HuH-7.5 (cell line): ENCODE results near the gene PLAC1.

Experiments
- DNase-seq: peaks from one replicate; pipeline ENCODE4 v3.0.0; 2011; ENCODE audit warnings: low spot score

PLAC1 gene

DNA sequence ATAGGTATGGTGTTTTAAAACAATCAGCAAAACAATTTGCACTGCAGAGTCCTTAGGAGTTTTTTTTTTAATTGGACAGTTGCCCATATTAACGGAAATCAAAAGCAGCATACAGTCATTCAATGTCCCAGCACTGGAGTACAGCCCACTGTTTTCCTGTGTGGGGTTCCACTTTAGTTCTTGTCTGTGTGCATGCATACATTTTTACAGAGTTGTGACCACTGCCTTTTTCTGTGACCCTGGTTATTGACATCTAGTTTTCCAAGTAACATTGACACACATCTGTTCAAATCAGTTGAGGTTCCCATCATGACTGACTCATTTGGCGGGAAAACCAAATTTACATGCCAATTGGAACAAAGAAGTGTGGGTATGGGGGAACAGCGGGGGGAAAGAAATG, 115.0 kb downstream of the PLAC1 start:
- no peak for DNase-seq

DNA sequence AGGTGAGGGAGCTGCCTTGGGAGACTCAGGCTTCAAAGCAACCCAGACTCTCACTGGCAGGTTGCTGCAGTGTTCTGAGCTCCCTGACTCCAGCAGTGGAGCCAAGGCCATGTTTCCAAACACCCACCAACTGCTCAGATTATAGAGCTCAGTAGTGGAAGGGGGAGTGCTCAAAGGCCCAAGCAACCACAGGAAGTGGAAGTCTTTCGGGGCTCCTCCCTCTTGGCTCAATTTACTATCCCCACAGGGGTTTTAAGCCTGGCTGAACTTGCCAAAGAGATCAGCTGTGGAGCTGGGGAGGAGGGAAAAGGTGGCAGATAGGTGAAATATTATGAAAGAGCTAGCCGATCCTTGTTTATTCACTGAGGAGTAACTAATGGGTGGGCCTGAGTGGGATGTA, 115.8 kb downstream of the PLAC1 start:
- DNase-seq, result no peak

DNA sequence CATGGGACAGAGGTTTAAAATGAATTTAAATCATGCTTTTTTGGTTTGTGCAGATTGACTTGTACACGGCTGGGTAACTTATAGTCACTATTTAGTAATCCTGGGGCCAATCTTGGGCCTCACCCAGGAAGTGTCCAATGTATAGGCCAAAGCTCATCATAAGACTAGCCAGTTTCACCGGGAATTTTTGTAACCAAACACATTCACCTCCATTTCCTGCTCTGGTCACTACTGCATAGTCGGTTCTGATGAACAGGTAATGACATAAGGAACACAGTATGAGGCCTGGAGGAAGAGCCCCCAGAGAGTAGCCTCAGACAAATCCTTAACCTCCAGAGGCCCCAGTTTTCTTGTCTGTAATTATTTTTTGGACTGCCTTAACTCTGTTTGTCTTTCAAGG, 116.4 kb downstream of the PLAC1 start:
- DNase-seq, result no peak

DNA sequence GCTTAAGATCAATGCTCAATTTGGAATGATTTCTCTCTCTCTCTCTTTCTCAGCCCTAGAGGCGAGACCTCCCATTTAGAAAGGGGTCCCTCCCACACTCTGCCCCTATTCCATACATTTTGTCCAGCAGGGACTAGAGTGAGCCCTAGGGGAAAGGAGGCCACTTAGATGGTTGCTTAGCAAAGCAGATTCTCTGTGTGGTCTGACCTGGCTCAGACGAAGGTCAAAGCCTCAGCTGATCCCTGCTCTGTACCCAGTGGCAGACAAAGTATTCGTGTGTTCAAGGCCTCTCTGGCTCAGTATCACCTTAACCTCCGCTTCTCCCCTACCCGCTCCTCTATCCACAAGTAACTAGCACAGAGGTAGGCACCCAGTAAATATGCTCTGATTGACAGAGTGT, 120.0 kb downstream of the PLAC1 start:
- DNase-seq, result no peak

DNA sequence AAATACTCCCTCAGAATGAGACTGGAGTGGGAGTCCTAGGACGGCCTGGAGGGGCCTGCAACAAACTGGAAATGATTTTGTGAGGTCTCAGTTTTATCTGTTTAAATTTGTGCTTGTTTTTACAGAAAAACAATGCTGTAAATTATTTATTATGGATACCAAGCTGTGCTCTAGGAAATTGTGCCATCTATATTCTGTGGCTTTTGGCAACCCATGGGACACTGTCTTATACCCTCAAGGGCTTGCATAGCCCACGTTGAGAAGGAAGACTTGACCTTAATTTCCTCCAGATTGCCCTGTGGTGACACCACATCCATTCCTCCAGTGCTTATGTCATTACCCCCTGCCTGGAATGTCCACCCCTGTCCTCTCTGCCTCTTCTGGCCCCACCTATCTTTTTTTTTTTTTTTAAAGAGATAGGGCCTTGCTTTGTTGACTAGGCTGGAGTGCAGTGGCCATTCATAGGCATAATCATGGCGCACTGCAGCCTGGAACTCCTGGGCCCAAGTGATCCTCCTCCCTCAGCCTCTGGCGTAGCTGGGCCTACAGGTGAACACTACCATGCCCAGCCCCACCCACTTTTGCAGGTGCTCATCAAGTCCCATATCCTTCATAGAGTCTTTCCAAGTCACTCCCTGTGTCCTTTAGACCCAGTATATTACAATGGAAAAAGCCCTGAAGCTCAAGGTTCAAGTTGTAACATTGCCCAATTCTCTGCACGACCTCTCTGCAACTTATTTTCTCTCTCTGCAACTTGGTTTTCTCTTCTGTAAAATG, 120.9 kb downstream of the PLAC1 start:
- no peak for DNase-seq

DNA sequence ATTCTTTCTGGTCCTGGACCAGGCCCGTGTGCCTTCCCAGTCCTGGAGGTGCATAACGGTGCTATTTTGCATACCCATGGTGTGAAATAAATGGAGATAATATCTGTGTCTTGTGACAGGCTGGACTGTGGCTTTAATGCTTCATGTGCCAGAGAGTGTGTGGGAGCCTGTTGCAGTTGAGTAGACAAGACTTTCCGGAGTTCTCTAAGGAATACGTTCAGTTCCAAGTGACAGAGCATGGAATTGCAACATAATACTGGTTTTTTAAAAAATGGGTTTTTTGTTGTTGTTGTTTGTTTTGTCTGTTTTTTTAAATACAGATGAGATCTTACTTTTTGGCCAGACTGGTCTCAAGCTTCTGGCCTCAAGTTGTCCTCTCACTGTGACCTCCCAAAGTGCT, 124.3 kb downstream of the PLAC1 start:
- DNase-seq, result no peak

DNA sequence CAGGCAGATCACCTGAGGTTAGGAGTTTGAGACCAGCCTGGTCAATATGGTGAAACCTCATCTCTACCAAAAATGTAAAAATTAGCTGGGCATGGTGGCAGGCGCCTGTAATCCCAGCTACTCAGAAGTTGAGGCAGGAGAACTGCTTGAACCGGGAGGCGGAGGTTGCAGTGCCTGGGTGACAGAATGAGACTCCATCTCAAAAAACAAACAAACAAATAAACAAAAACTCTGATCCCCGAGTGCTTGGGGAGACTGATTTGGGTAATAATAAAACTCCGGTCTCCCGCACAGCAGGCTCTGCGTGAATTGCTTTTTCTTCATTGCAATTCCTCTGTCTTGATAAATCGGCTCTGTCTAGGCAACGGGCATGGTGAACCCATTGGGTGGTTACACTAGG, 124.9 kb downstream of the PLAC1 start:
- no peak for DNase-seq

DNA sequence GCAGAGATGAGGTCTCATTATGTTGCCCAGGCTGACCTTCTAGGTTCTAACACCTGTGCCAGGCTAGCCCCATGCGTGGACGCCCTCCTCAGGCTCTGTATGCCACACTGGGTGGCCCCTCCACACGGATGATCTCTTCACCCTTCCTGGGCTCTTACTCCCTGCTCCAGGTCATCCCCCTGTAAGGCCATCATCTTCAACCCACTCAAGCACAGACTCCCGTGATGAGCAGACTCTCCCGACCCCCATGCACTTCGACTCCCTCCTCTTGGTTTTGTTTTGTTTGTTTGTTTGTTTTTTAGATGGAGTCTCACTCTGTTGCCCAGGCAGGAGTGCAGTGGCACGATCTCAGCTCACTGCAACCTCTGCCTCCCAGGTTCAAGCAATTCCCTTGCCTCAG, 127.4 kb downstream of the PLAC1 start:
- no peak for DNase-seq

DNA sequence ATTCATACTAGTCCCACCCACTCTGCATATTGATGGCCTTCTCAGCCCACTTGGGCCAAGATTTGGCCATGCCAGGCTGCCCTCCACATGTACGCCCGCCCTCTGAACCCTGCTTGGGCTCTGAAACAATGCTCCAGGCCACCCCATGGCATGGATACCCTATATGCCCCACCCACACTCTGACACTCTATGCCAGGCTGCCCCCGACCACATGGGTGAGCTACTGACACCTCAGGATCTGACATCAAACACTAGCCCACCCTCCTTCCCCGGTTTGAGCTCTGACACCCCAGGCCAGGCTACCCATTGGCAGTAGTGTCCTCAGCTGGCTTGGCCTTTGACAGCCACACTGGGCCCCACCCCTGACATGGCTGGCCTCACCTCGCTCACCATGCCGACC, 128.8 kb downstream of the PLAC1 start:
- no peak for DNase-seq

DNA sequence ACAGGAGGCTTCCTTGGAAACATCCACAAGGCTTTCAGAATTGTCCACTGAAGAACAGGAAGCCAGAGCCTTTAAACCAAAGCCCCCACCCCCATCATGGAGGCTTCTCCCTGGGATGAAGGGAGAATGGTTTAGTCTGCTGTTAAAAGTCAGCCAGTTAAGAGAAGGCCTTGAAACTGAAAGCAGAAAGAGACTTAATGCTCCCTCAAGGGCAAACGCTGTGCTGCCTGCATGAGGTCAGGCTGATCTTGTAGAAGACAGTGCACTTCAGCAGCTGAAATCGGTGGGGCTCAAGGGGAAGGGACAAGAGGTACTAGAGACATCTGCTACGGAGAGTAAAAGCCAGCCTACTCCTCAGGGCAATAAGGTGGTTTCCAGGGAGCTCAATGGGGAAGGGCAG, 129.3 kb downstream of the PLAC1 start:
- DNase-seq, result no peak

DNA sequence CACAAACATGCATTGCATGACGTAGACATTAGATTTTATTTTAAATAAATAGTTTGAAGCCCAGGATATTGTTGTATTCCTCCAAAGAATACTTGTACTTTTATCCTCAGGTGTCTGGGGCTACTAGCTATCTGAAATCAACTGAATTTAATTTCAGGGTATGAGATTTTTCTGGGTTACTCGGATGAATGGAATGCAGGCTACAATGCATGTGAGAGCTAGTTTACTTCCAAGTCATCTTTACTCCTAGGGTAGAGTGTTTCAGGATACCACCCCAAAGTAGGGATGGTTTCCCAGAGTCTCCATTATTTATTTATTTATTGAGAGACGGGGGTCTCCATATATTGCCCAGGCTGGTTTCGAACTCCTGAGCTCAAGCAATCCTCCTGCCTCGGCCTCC, 131.9 kb downstream of the PLAC1 start:
- DNase-seq, result no peak

DNA sequence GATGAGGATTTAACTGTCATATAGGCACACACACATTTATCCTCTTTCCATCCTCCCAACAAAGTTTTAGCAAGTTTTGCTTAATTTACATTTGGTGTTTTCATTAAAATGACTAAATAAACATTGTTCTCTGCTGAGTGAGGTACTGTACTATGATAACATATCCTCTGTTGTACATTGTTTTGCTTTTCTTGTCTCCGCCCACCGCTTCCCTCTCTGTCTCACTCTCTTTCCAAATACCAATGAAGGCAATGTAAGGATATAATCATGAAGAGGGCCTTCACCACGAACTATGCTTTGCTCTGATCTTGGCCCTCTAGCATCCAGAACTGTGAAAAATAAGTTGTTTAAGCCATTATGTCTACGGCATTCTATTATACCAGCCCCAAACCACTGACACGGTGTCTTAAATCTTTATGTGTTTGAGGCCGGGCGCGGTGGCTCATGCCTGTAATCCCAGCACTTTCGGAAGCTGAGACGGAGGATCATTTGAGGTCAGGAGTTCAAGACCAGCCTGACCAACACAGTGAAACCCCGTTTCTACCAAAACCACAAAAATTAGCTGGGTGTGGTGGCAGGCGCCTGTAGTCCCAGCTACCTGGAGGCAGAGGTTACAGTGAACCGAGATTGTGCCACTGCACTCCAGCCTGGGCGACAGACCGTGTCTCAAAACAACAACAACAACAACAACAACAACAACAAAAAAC, 133.0 kb downstream of the PLAC1 start:
- no peak for DNase-seq

DNA sequence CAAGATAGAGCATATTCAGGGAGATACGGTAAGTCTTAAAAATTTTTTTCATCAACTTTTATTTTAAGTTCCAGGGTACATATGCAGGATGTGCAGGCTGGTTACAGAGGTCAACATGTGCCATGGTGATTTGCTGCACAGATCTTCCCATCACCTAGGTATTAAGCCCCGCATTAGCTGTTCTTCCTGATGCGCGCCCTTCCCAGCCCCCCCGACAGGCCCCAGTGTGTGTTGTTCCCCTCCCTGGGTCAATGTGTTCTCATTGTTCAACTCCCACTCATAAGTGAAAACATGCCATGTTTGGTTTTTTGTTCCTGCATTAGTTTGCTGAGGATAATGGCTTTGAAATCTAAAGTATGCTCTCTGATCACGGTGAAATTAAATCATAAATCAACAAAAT, 134.1 kb downstream of the PLAC1 start:
- no peak for DNase-seq

DNA sequence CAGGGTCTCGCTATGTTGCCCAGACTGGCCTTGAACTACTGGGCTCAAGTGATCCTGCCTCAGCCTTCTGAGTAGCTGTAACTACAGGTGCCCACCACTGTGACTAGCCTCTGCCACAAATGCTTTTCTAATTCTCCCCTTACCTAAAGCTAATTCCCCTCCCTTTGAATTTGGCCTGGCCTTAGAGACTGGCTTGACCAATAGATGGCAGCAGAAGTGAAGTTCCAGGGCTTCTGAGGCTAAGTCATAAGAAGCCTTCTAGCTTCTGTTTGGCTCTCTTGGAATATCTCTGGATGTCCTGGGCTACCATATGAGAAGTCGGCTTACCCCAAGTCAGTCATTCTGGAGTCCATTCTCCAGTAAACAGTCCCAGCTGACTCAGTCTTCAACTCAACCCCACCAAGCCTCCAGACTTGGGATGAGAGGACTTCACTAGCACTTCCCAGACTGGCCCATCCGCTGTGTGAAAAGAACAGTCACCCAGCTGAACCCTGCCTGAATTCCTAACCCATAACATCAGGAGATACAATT, 137.3 kb downstream of the PLAC1 start:
- no peak for DNase-seq
